T-cell (primary cell): ENCODE measurements around the gene RABGAP1L. TPM values are rescaled to one million over a fixed set of nuclear protein-coding genes. Genes with fewer than 3 reads are reported as not detected.

Source experiments
- ATAC-seq, 4 experiments: fragments of 200-7000 bp in 3 of 4; fragments of 150-1000 bp in 1 of 4; cut with Tn5 transposase; replicated peaks in 1 of 4; 1 replicate in 3 of 4; 2 replicates in 1 of 4; pipeline ENCODE4 v1.10.0; 2021; ENCODE audit warnings: moderate library complexity in 3 of 4, mild to moderate bottlenecking in 2 of 4, moderate number of reproducible peaks in 1 of 4
- CTCF ChIA-PET, 2 donors: fragments of 300-600 bp; sonication (Branson Sonifier 250); formaldehyde crosslinking; loops; one replicate each; lab custom pipeline; 2022; ENCODE audit warnings: antibody characterized with exemption in 2 of 2; lab: Charles Lee
- POLR2A ChIA-PET, 2 donors: fragments of 300-600 bp; sonication (Branson Sonifier 250); formaldehyde crosslinking; loops; one replicate each; lab custom pipeline; 2022; ENCODE audit warnings: antibody characterized with exemption in 2 of 2; lab: Charles Lee
- DNase-seq, 35 experiments: peaks; one replicate each; pipeline versions ENCODE4 v3.0.0 to v3.0.0-alpha.2; 2013 to 2023
- H3K27ac ChIP-seq: one replicate; pipeline ENCODE4 v1.5.1; 2013; ENCODE audit warnings: low read length
- H3K27me3 ChIP-seq, 2 experiments: replicated peaks in 1 of 2; 1 replicate in 1 of 2; 2 replicates in 1 of 2; pipeline versions ENCODE4 v1.6.1 to v1.7.0; 2013; ENCODE audit warnings: low read length in 1 of 2, mixed read lengths in 1 of 2; ENCODE audit not compliant: control insufficient read depth in 2 of 2, insufficient read depth in 2 of 2; ENCODE audit errors: extremely low read depth in 1 of 2
- H3K36me3 ChIP-seq, 2 donors: 1 replicate in 1 of 2; 2 replicates in 1 of 2; pipeline versions ENCODE4 v1.6.1 to v1.7.0; 2013; ENCODE audit warnings: low read length in 1 of 2; ENCODE audit not compliant: control insufficient read depth in 2 of 2, insufficient read depth in 1 of 2; ENCODE audit errors: extremely low read depth in 1 of 2
- H3K4me1 ChIP-seq, 2 experiments: 1 replicate in 1 of 2; 2 replicates in 1 of 2; pipeline versions ENCODE4 v1.6.1 to v1.7.0; 2013; ENCODE audit warnings: low read length in 2 of 2, mixed read lengths in 1 of 2; ENCODE audit not compliant: insufficient read depth in 2 of 2, control insufficient read depth in 1 of 2; ENCODE audit errors: extremely low read depth in 1 of 2
- H3K4me3 ChIP-seq, 2 donors: 1 replicate in 1 of 2; 2 replicates in 1 of 2; pipeline versions ENCODE4 v1.5.1 to v1.7.0; 2013; ENCODE audit warnings: mild to moderate bottlenecking in 2 of 2, low read length in 1 of 2, moderate library complexity in 1 of 2; ENCODE audit not compliant: control insufficient read depth in 1 of 2; ENCODE audit errors: extremely low read depth in 1 of 2
- H3K9me3 ChIP-seq: 2 replicates; pipeline ENCODE4 v1.7.0; 2013
- H3K27ac Mint-ChIP-seq, 2 donors: one replicate each; pipeline ENCODE4 v1.8.0; 2020 to 2021; ENCODE audit warnings: mild to moderate bottlenecking in 2 of 2, mixed read lengths in 2 of 2
- H3K27me3 Mint-ChIP-seq, 2 donors: one replicate each; pipeline ENCODE4 v1.8.0; 2021 to 2022; ENCODE audit warnings: mixed read lengths in 2 of 2
- H3K36me3 Mint-ChIP-seq: one replicate; pipeline ENCODE4 v1.8.0; 2021; ENCODE audit warnings: mixed read lengths
- H3K4me1 Mint-ChIP-seq, 3 donors: one replicate each; pipeline ENCODE4 v1.8.0; 2020 to 2022; ENCODE audit warnings: mixed read lengths in 3 of 3, mild to moderate bottlenecking in 1 of 3
- H3K4me3 Mint-ChIP-seq, 3 donors: one replicate each; pipeline ENCODE4 v1.8.0; 2020 to 2022; ENCODE audit warnings: mild to moderate bottlenecking in 3 of 3, mixed read lengths in 3 of 3, moderate library complexity in 3 of 3
- H3K9me3 Mint-ChIP-seq, 3 donors: one replicate each; pipeline ENCODE4 v1.8.0; 2020 to 2022; ENCODE audit warnings: mixed read lengths in 3 of 3
- WGBS: methylation state at CpG from one replicate; pipeline ENCODE4 v1.1.5; 2013; ENCODE audit warnings: missing lambda C conversion rate; ENCODE audit not compliant: insufficient coverage; 5-methylcytosine and 5-hydroxymethylcytosine counted together
- total RNA-seq, 35 experiments: library from RNA in 6 of 35; stranded (reverse) in 6 of 35; fragments of 120-200 nt in 1 of 35; gene quantifications; one replicate each; pipeline versions ENCODE4 v1.2.1 to v1.2.4 and lab custom pipeline; 2013 to 2026

The RABGAP1L gene
- total RNA-seq, 5 donors from 2014 or later (not counting 1 experiment from before 2014, with no cell fraction given) = 75.0 to 108 (median 82.3) TPM

GRCh38 chr1:174742805-174743653, 583.7 kb downstream of the RABGAP1L start:
- Histone ChIP-seq H3K4me1 (no peaks in the 10 kb centered on the region), H3K36me3 (no peaks in the 10 kb centered on the region), H3K27me3 (no peaks in the 10 kb centered on the region), H3K27ac (no peak overlapping the region), H3K9me3 (no peaks in the 10 kb centered on the region), H3K4me3 (no peak overlapping the region)
- Mint-ChIP-seq H3K36me3 (no peaks in the 10 kb centered on the region), H3K4me1 (peaks cover 5 to 19% (median 13%) of the 10 kb centered on the region in 3 donors), H3K4me3 (no peak overlapping the region), H3K27me3 (no peaks in the 10 kb centered on the region), H3K27ac (no peak overlapping the region), H3K9me3 (no peaks in the 10 kb centered on the region)
- DNase-seq (no peak), ATAC-seq (no peak)
- POLR2A ChIA-PET = no interaction called here
- CTCF ChIA-PET = interaction anchor here (0.6 to 1.5 kb wide), 9 partner anchors 12 to 1997 kb away, joined by 3 to 9 read pairs (median 4); no protein-coding TSS in a partner anchor
- no CpG with 5 or more reads among the region's 3 CpGs for WGBS

GRCh38 chr1:174743654-174744561, 584.6 kb downstream of the RABGAP1L start:
- CTCF ChIA-PET = interaction anchor here (0.6 to 1.5 kb wide), 9 partner anchors 11 to 1998 kb away, joined by 3 to 9 read pairs (median 5); no protein-coding TSS in a partner anchor
- no peaks in the 10 kb centered on the region for H3K9me3 Mint-ChIP-seq
- Histone ChIP-seq H3K9me3 (no peaks in the 10 kb centered on the region), H3K27me3 (no peaks in the 10 kb centered on the region), H3K4me1 (no peaks in the 10 kb centered on the region), H3K4me3 (no peak overlapping the region), H3K36me3 (no peaks in the 10 kb centered on the region), H3K27ac (no peak overlapping the region)
- POLR2A ChIA-PET = no interaction called here
- H3K4me3 Mint-ChIP-seq = no peak overlapping the region
- no peaks in the 10 kb centered on the region for H3K27me3 Mint-ChIP-seq
- H3K4me1 Mint-ChIP-seq = peaks cover 5 to 19% (median 13%) of the 10 kb centered on the region in 3 donors
- H3K36me3 Mint-ChIP-seq = no peaks in the 10 kb centered on the region
- H3K27ac Mint-ChIP-seq = no peak overlapping the region
- WGBS = no CpG with 5 or more reads among the region's 4 CpGs
- peak in 1 of 35 experiments; percentile 70 for DNase-seq
- peak in 1 of 4 experiments; percentile 38 for ATAC-seq

- POLR2A ChIA-PET = no interaction called here
- 100% methylated on average over 1 of the region's 2 CpGs for WGBS
- no peak for DNase-seq
Measured at GRCh38 chr1:174744886-174745285, 585.6 kb downstream of the RABGAP1L start.

DNA sequence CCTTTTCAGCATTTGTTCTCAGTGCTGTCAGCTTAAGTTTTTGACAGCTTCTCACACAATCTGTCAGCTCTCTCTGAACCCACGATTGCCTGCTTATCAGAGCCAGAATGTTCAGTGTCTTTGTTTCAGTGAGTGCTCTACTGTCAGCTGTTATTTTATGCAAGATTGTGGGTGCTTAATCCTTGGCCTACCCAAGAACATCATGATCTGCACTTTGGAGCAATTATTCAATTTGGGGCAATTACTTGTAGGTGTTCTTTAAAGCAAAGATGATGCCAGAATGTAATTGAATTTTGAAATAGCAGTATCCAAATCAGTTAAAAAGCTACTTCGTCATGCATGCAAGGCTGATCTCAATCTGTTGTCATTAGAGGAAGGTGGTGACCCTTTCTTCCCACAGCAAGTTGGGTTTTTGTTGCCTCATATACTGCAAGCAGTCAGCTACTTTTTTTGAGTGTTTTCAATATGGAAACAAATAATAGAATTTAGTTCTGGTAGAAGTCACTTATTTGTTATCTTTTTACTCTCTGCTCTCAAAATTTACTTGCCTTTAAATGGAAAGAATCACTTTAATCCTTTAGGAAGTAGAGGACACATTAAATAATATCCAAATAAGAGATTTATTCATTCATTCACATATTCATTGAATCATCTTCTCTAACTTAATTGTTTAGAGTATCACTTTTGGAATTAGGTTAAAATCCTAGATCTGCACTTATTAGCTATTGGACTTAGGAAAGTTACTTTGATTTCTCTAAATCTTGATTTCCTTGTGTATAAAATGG, 586.9 kb downstream of the RABGAP1L start:
- Histone ChIP-seq H3K27ac (no peak overlapping the region), H3K4me1 (no peaks in the 10 kb centered on the region), H3K36me3 (no peaks in the 10 kb centered on the region), H3K9me3 (no peaks in the 10 kb centered on the region), H3K4me3 (no peak overlapping the region), H3K27me3 (no peaks in the 10 kb centered on the region)
- Mint-ChIP-seq H3K4me3 (no peak overlapping the region), H3K9me3 (no peaks in the 10 kb centered on the region), H3K27ac (no peak overlapping the region), H3K27me3 (no peaks in the 10 kb centered on the region), H3K36me3 (no peaks in the 10 kb centered on the region), H3K4me1 (peaks cover 0 to 9% (median 7%) of the 10 kb centered on the region in 3 donors)
- no CpG with 5 or more reads among the region's 2 CpGs for WGBS
- DNase-seq (no peak), ATAC-seq (no peak)
- ChIA-PET CTCF (interaction anchor here (0.6 to 3.4 kb wide), 4 partner anchors 18 to 488 kb away, joined by 3 to 25 read pairs (median 3); no protein-coding TSS in a partner anchor), POLR2A (interaction anchor here in 1 of 2 donors (0.6 kb wide), 1 partner anchor 918 kb away, joined by 3 read pairs; no protein-coding TSS in a partner anchor)

More at GRCh38 chr1:174744886-174745285, 585.6 kb downstream of the RABGAP1L start:
- Histone ChIP-seq H3K9me3 (no peaks in the 10 kb centered on the region), H3K4me1 (no peaks in the 10 kb centered on the region), H3K36me3 (no peaks in the 10 kb centered on the region), H3K27ac (no peak overlapping the region), H3K27me3 (no peaks in the 10 kb centered on the region), H3K4me3 (no peak overlapping the region)
- no peak for ATAC-seq
- Mint-ChIP-seq H3K27me3 (no peaks in the 10 kb centered on the region), H3K27ac (no peak overlapping the region), H3K36me3 (no peaks in the 10 kb centered on the region), H3K4me3 (no peak overlapping the region), H3K9me3 (no peaks in the 10 kb centered on the region), H3K4me1 (peaks cover 3 to 11% (median 10%) of the 10 kb centered on the region in 3 donors)
- CTCF ChIA-PET = interaction anchor here in 1 of 2 donors (1.5 to 3.4 kb wide), 2 partner anchors 482 to 483 kb away, joined by 9 to 25 read pairs; no protein-coding TSS in a partner anchor

DNA sequence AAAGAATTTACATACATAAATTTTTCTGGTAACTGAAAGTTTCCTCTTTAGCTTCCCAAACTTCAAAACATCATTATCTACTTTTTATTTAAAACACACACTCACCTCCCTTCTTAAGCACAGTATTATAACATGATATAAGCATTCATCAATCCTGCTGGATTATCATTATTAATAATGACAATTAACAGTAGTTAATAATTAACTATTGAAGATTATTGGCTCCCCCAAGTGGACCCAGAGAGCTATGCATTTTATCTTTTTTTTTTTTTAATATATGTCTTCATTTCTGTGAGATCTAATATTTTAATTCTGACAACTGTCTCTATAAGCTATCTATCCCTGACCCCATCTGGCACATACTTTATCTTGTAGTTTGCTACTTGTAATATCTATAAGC, 588.3 kb downstream of the RABGAP1L start:
- H3K27ac ChIP-seq = no peak overlapping the region
- H3K36me3 ChIP-seq = no peaks in the 10 kb centered on the region
- Mint-ChIP-seq H3K36me3 (no peaks in the 10 kb centered on the region), H3K27me3 (no peaks in the 10 kb centered on the region), H3K9me3 (no peaks in the 10 kb centered on the region), H3K27ac (no peak overlapping the region), H3K4me1 (peaks cover 0 to 3% (median 0%) of the 10 kb centered on the region in 3 donors), H3K4me3 (no peak overlapping the region)
- DNase-seq (no peak), ATAC-seq (no peak)
- no peaks in the 10 kb centered on the region for H3K9me3 ChIP-seq
- H3K4me3 ChIP-seq = no peak overlapping the region
- H3K27me3 ChIP-seq = no peaks in the 10 kb centered on the region
- ChIA-PET CTCF (interaction anchor here (0.5 to 3.4 kb wide), 11 partner anchors 9 to 1045 kb away, joined by 3 to 25 read pairs (median 3); no protein-coding TSS in a partner anchor), POLR2A (no interaction called here)
- H3K4me1 ChIP-seq = no peaks in the 10 kb centered on the region
